H1 (cell line): Measurements from ENCODE around the gene PHRF1. TPM values are rescaled to one million over a fixed set of nuclear protein-coding genes. Genes with fewer than 3 reads are reported as not detected.

Experiments used
- CTCF ChIA-PET: fragments of 300-600 bp; sonication (Branson Sonifier 250); formaldehyde crosslinking; loops from one replicate; lab custom pipeline; 2021; ENCODE audit not compliant: partially characterized antibody; lab: Charles Lee
- POLR2A ChIA-PET: fragments of 300-600 bp; sonication (Branson Sonifier 250); formaldehyde crosslinking; loops from one replicate; lab custom pipeline; 2021; ENCODE audit warnings: inconsistent platforms; ENCODE audit not compliant: partially characterized antibody; lab: Charles Lee
- DNase-seq, 2 experiments: peaks; one replicate each; pipeline versions ENCODE4 v3.0.0 to v3.0.0-alpha.2; 2010 to 2022; ENCODE audit warnings: low spot score in 2 of 2, low read depth in 1 of 2, mixed read lengths in 1 of 2
- FAIRE-seq: peaks from 2 replicates; lab custom pipeline; 2011; peaks lifted over from hg19 to GRCh38; lab: Jason Lieb, UNC
- H2AFZ ChIP-seq: 2 replicates; pipeline ENCODE4 v1.8.1; 2012; ENCODE audit warnings: low read length, inconsistent platforms
- H2AK5ac ChIP-seq: 2 replicates; pipeline ENCODE4 v1.6.1; 2013; ENCODE audit warnings: low read depth, low read length
- H2BK120ac ChIP-seq: replicated peaks from 2 replicates; pipeline ENCODE3; 2013; ENCODE audit warnings: low read depth, low read length, inconsistent platforms
- H2BK12ac ChIP-seq: 2 replicates; pipeline ENCODE4 v1.6.1; 2013; ENCODE audit warnings: low read depth, low read length
- H2BK15ac ChIP-seq: 2 replicates; pipeline ENCODE4 v1.6.1; 2013; ENCODE audit warnings: low read length
- H2BK20ac ChIP-seq: 2 replicates; pipeline ENCODE4 v1.6.1; 2013; ENCODE audit warnings: low read length
- H2BK5ac ChIP-seq: 2 replicates; pipeline ENCODE4 v1.6.1; 2013; ENCODE audit warnings: low read depth, low read length
- H3K14ac ChIP-seq: 2 replicates; pipeline ENCODE4 v1.6.1; 2013; ENCODE audit warnings: inconsistent platforms; ENCODE audit not compliant: insufficient read length
- H3K18ac ChIP-seq: 2 replicates; pipeline ENCODE4 v1.6.1; 2013; ENCODE audit warnings: low read length; ENCODE audit errors: extremely low read depth
- H3K23ac ChIP-seq: 2 replicates; pipeline ENCODE4 v1.6.1; 2013; ENCODE audit warnings: inconsistent platforms; ENCODE audit not compliant: insufficient read length
- H3K23me2 ChIP-seq: 2 replicates; pipeline ENCODE4 v1.6.1; 2013; ENCODE audit warnings: low read depth, low read length
- H3K27ac ChIP-seq: 2 replicates; pipeline ENCODE4 v1.6.1; 2011; ENCODE audit warnings: low read depth, low read length, inconsistent platforms
- H3K27me3 ChIP-seq, 4 experiments: replicated peaks in 1 of 4; 1 replicate in 1 of 4; 2 replicates in 3 of 4; pipeline versions ENCODE4 v1.6.1 to v1.8.1; 2011 to 2013; ENCODE audit warnings: low read length in 3 of 4, mild to moderate bottlenecking in 3 of 4, inconsistent platforms in 2 of 4, mixed read lengths in 2 of 4, moderate library complexity in 1 of 4; ENCODE audit not compliant: control insufficient read depth in 3 of 4, insufficient read depth in 3 of 4; ENCODE audit errors: extremely low read depth in 1 of 4
- H3K36me3 ChIP-seq, 4 experiments: 2 replicates each; pipeline versions ENCODE4 v1.6.1 to v1.8.1; 2011 to 2013; ENCODE audit warnings: mild to moderate bottlenecking in 4 of 4, low read length in 3 of 4, moderate library complexity in 2 of 4, control low read depth in 1 of 4, inconsistent platforms in 1 of 4; ENCODE audit not compliant: insufficient read depth in 4 of 4, control insufficient read depth in 2 of 4
- H3K4ac ChIP-seq: replicated peaks from 2 replicates; pipeline ENCODE3; 2013; ENCODE audit warnings: low read length, low read depth, mixed read lengths, inconsistent platforms; ENCODE audit not compliant: insufficient read length
- H3K4me1 ChIP-seq, 4 experiments: replicated peaks in 1 of 4; 1 replicate in 1 of 4; 2 replicates in 3 of 4; pipeline versions ENCODE4 v1.6.1 to v1.8.1; 2011 to 2013; ENCODE audit warnings: low read length in 3 of 4, inconsistent platforms in 2 of 4, mixed read lengths in 1 of 4; ENCODE audit not compliant: insufficient read depth in 4 of 4, control insufficient read depth in 3 of 4
- H3K4me2 ChIP-seq, 2 experiments: 2 replicates each; pipeline versions ENCODE4 v1.6.1 to v1.8.1; 2011 to 2013; ENCODE audit warnings: low read depth in 2 of 2, low read length in 2 of 2, control low read depth in 1 of 2, inconsistent platforms in 1 of 2, mild to moderate bottlenecking in 1 of 2; ENCODE audit not compliant: insufficient read depth in 1 of 2
- H3K4me3 ChIP-seq, 4 experiments: fragments of 200-600, 300-600 bp in 1 of 4; sonication (generic), shearing (Covaris generic), sonication (Bioruptor Twin) in 1 of 4; 2 replicates each; pipeline versions ENCODE4 v1.5.1 to v1.8.1; 2011 to 2016; ENCODE audit warnings: low read length in 4 of 4, low read depth in 3 of 4, control low read depth in 2 of 4, inconsistent platforms in 2 of 4, mild to moderate bottlenecking in 2 of 4, mixed read lengths in 1 of 4, moderate library complexity in 1 of 4; ENCODE audit not compliant: insufficient read depth in 2 of 4; ENCODE audit errors: extremely low read depth in 1 of 4
- H3K56ac ChIP-seq: replicated peaks from 2 replicates; pipeline ENCODE3; 2013; ENCODE audit warnings: low read depth, mild to moderate bottlenecking, mixed read lengths, low read length, inconsistent platforms; ENCODE audit not compliant: insufficient read length
- H3K79me1 ChIP-seq: 2 replicates; pipeline ENCODE4 v1.6.1; 2013; ENCODE audit warnings: low read depth, low read length, control low read depth
- H3K79me2 ChIP-seq, 2 experiments: 2 replicates each; pipeline versions ENCODE4 v1.6.1 to v1.8.1; 2012 to 2013; ENCODE audit warnings: low read length in 2 of 2, mild to moderate bottlenecking in 2 of 2, inconsistent platforms in 1 of 2; ENCODE audit not compliant: insufficient read depth in 2 of 2, control insufficient read depth in 1 of 2
- H3K9ac ChIP-seq, 4 experiments: replicated peaks in 1 of 4; 1 replicate in 1 of 4; 2 replicates in 3 of 4; pipeline versions ENCODE4 v1.6.1 to v1.8.1; 2011 to 2013; ENCODE audit warnings: low read depth in 3 of 4, low read length in 3 of 4, control low read depth in 2 of 4, mild to moderate bottlenecking in 2 of 4, moderate library complexity in 2 of 4, inconsistent platforms in 1 of 4; ENCODE audit errors: extremely low read depth in 1 of 4
- H3K9me3 ChIP-seq, 2 experiments: 2 replicates each; pipeline versions ENCODE4 v1.6.1 to v1.8.1; 2012 to 2013; ENCODE audit warnings: mild to moderate bottlenecking in 2 of 2, moderate library complexity in 2 of 2, control low read depth in 1 of 2, inconsistent platforms in 1 of 2, low read depth in 1 of 2, low read length in 1 of 2, mixed read lengths in 1 of 2; ENCODE audit not compliant: insufficient read depth in 2 of 2
- H4K20me1 ChIP-seq, 2 experiments: replicated peaks in 1 of 2; 2 replicates each; pipeline versions ENCODE3 to v1.8.1; 2011 to 2013; ENCODE audit warnings: inconsistent platforms in 2 of 2, low read length in 2 of 2, mild to moderate bottlenecking in 1 of 2; ENCODE audit not compliant: insufficient read depth in 2 of 2, control insufficient read depth in 1 of 2
- H4K5ac ChIP-seq: 2 replicates; pipeline ENCODE4 v1.6.1; 2013; ENCODE audit warnings: low read length, low read depth, mixed read lengths, inconsistent platforms; ENCODE audit not compliant: insufficient read length
- H4K8ac ChIP-seq: 2 replicates; pipeline ENCODE4 v1.8.0; 2013; ENCODE audit warnings: mild to moderate bottlenecking, moderate library complexity, low read length, inconsistent platforms; ENCODE audit not compliant: insufficient read depth; ENCODE audit errors: extremely low read depth
- H4K91ac ChIP-seq: replicated peaks from 2 replicates; pipeline ENCODE3; 2013; ENCODE audit warnings: low read length, mixed read lengths, inconsistent platforms; ENCODE audit not compliant: insufficient read length
- SUZ12 ChIP-seq: fragments of 200-600 bp; sonication (generic); IDR thresholded peaks from 2 replicates; pipeline ENCODE4 v1.6.1; 2012; ENCODE audit warnings: mild to moderate bottlenecking, inconsistent platforms, low read length, moderate library complexity, mixed read lengths
- WGBS, 2 experiments: shearing (Covaris generic) in 1 of 2; methylation state at CpG; one replicate each; pipeline versions ENCODE4 v1.1.6 to v1.1.7; 2013 to 2015; ENCODE audit warnings: low lambda C conversion rate in 2 of 2, mixed read lengths in 2 of 2, inconsistent platforms in 1 of 2, low coverage in 1 of 2, missing lambda C conversion rate in 1 of 2; ENCODE audit not compliant: insufficient replicate concordance in 2 of 2, insufficient coverage in 1 of 2, insufficient read length in 1 of 2; ENCODE audit errors: extremely low coverage in 1 of 2, missing lambda C conversion rate in 1 of 2; 5-methylcytosine and 5-hydroxymethylcytosine counted together
- polyA plus RNA-seq, 7 experiments: library from polyadenylated mRNA; depleted of rRNA in 3 of 7; stranded (reverse) in 5 of 7; unstranded in 2 of 7; fragments of >200 nt in 5 of 7; fragments of 200-250 nt in 2 of 7; gene quantifications; 1 replicate in 5 of 7; 2 replicates in 1 of 7; 4 replicates in 1 of 7; pipeline versions ENCODE4 v1.2.1 to v1.2.3, GENCODE V29; 2011 to 2013; ENCODE audit warnings: missing spikeins in 2 of 7, mixed read lengths in 2 of 7
- total RNA-seq: library from RNA; stranded (reverse); fragmentation: NEBNext Ultra II Directional; extraction: Animal tissue kit (Norgen Biotek cat#: 25700); gene quantifications from 2 replicates; pipeline ENCODE4 v1.2.1, GENCODE V29; 2021

Gene PHRF1
- total and polyA plus RNA-seq, 2 of the 8 experiments (the other 6 are each of a cell fraction or from before 2014, with no cell fraction given), result 13.4 to 37.3 TPM

DNA sequence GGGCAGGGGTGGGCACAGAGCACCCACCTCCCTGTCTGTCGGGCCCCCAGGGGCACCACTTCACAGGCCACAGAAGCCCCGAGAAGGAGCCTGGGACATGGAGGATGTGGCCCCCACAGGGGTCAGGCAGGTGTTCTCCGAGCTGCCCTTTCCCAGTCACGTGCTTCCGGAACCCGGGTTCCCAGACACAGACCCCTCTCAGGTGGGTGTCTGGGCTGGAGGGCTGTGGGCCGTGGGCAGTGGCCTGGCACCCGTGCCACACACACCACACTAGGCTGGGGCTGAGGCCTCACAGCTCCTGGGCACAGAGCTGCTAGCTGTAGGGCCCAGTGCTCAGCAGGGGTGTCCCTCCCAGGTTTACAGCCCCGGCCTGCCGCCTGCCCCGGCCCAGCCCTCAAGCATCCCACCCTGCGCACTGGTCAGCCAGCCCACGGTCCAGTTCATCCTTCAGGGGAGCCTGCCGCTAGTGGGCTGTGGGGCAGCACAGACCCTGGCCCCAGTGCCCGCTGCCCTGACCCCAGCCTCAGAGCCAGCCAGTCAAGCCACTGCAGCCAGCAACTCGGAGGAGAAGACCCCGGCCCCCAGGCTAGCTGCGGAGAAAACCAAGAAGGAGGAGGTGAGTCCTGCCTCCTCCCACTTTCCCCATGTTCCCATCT, 34.0 kb downstream of the PHRF1 start:
- Histone ChIP-seq H3K27me3 (no peaks in the 10 kb centered on the region), H3K9ac (no peak overlapping the region), H2BK20ac (no peak overlapping the region), H3K4me3 (no peak overlapping the region), H4K8ac (no peak overlapping the region), H2BK15ac (no peak overlapping the region), H4K91ac (no peak overlapping the region), H3K18ac (no peak overlapping the region), H3K4me1 (peaks cover 0 to 11% (median 3%) of the 10 kb centered on the region in 4 experiments; a peak in 5 of 7 replicates), H3K23ac (no peak overlapping the region), H2BK120ac (no peak overlapping the region), H3K79me1 (peaks cover 10% of the 10 kb centered on the region), H3K36me3 (peaks cover 27 to 72% (median 61%) of the 10 kb centered on the region in 4 experiments), H3K4ac (no peak overlapping the region), H3K14ac (no peak overlapping the region), H2BK5ac (no peak overlapping the region), H4K20me1 (peaks cover 24 to 34% of the 10 kb centered on the region in 2 experiments), H2AFZ (no peak overlapping the region), H3K4me2 (no peak overlapping the region), H2BK12ac (no peak overlapping the region), H3K9me3 (no peaks in the 10 kb centered on the region), H2AK5ac (no peak overlapping the region), H3K79me2 (no peaks in the 10 kb centered on the region), H3K23me2 (peaks cover 1% of the 10 kb centered on the region; the same call in 1 of the 2 replicates), H4K5ac (no peak overlapping the region), H3K27ac (no peak overlapping the region), H3K56ac (no peak overlapping the region)
- no peak for DNase-seq
- WGBS, 2 experiments, result 97% methylated on average over 18 of the region's 18 CpGs; no CpG with 5 or more reads in 1 of the 2 experiments
- no peak for FAIRE-seq
- ChIA-PET CTCF (interaction anchor here (0.8 to 1.3 kb wide), 4 partner anchors 19 to 234 kb away, joined by 3 to 4 read pairs (median 3); no protein-coding TSS in a partner anchor), POLR2A (interaction anchor here (1.0 to 1.5 kb wide), 2 partner anchors 32 to 51 kb away, joined by 3 to 4 read pairs; no protein-coding TSS in a partner anchor)
- TF ChIP-seq SUZ12, result no peak
